Duodenal mucosa (tissue), 2 donors: ENCODE results near the gene NPR2.
A peak's percentile ranks its signal among the peaks of the same experiment; 100 is the strongest.

ENCODE experiments used
- H3K27ac ChIP-seq: one replicate; pipeline ENCODE4 v1.7.0; 2013; ENCODE audit warnings: low read depth, low read length
- H3K27me3 ChIP-seq, 2 donors: one replicate each; pipeline ENCODE4 v1.7.0; 2013; ENCODE audit warnings: low read length in 2 of 2, control low read depth in 1 of 2; ENCODE audit not compliant: insufficient read depth in 2 of 2, control insufficient read depth in 1 of 2
- H3K36me3 ChIP-seq, 2 donors: one replicate each; pipeline ENCODE4 v1.7.0; 2013; ENCODE audit warnings: low read length in 2 of 2, control low read depth in 1 of 2; ENCODE audit not compliant: insufficient read depth in 2 of 2, control insufficient read depth in 1 of 2
- H3K4me1 ChIP-seq, 2 donors: one replicate each; pipeline ENCODE4 v1.7.0; 2013; ENCODE audit warnings: low read length in 2 of 2, control low read depth in 1 of 2; ENCODE audit not compliant: insufficient read depth in 2 of 2, control insufficient read depth in 1 of 2
- H3K4me3 ChIP-seq, 2 donors: one replicate each; pipeline ENCODE4 v1.7.0; 2013; ENCODE audit warnings: low read length in 2 of 2, low read depth in 1 of 2
- H3K9ac ChIP-seq, 2 donors: one replicate each; pipeline ENCODE4 v1.7.0; 2013; ENCODE audit warnings: low read length in 2 of 2, low read depth in 1 of 2
- H3K9me3 ChIP-seq, 2 donors: one replicate each; pipeline ENCODE4 v1.7.0; 2013; ENCODE audit warnings: low read length in 2 of 2, control low read depth in 1 of 2; ENCODE audit not compliant: control insufficient read depth in 1 of 2

The NPR2 gene

DNA sequence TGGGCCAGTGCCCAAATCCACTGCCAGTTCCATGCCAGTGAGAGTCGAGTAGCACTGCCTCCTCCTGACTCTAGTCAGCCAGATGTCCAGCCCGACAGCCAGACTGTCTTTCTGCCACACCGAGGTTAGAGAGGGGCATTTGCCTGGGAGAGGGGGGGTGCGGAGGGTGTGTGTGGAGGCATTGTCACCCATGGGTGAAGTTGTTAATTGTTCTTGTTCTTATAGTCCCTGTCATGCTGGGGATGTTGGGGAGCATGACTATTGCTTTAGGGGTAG lies 41.2 kb upstream of the NPR2 start:
- H3K9me3 ChIP-seq, result no peaks in the 10 kb centered on the region
- H3K9ac ChIP-seq, result peak overlapping the region; percentile 95 to 96
- peaks cover 32 to 37% of the 10 kb centered on the region in 2 donors for H3K4me1 ChIP-seq
- peaks cover 36 to 39% of the 10 kb centered on the region in 2 donors for H3K36me3 ChIP-seq
- H3K27ac ChIP-seq, result no peak overlapping the region
- peak overlapping the region; percentile 81 to 99 for H3K4me3 ChIP-seq
- H3K27me3 ChIP-seq, result no peaks in the 10 kb centered on the region

- Histone ChIP-seq H3K9me3 (no peaks in the 10 kb centered on the region), H3K9ac (no peak overlapping the region), H3K4me1 (peaks cover 14 to 27% of the 10 kb centered on the region in 2 donors), H3K4me3 (no peak overlapping the region), H3K36me3 (peaks cover 36 to 39% of the 10 kb centered on the region in 2 donors), H3K27ac (no peak overlapping the region), H3K27me3 (no peaks in the 10 kb centered on the region)
These were observed 37.9 kb upstream of the NPR2 start for GRCh38 chr9:35753466-35753865.

- Histone ChIP-seq H3K36me3 (peaks cover 36 to 39% of the 10 kb centered on the region in 2 donors), H3K9me3 (no peaks in the 10 kb centered on the region), H3K9ac (no peak within 1 kb of the TSS), H3K27me3 (no peaks in the 10 kb centered on the region), H3K4me3 (no peak within 1 kb of the TSS), H3K4me1 (peaks cover 20 to 30% of the 10 kb centered on the region in 2 donors), H3K27ac (no peak within 1 kb of the TSS)
These were observed 37.1 kb upstream of the NPR2 start, which contains the start of gene MSMP for GRCh38 chr9:35754264-35754663. TSS of gene MSMP (minus strand) at chr9:35754276. CDS start at chr9:35754129, 147 bp downstream.

GRCh38 chr9:35755071-35755470 lies 36.3 kb upstream of the NPR2 start:
- H3K9ac ChIP-seq, result no peak overlapping the region
- H3K27ac ChIP-seq, result no peak overlapping the region
- H3K9me3 ChIP-seq, result no peaks in the 10 kb centered on the region
- H3K27me3 ChIP-seq, result no peaks in the 10 kb centered on the region
- no peak overlapping the region for H3K4me3 ChIP-seq
- peaks cover 16 to 25% of the 10 kb centered on the region in 2 donors for H3K4me1 ChIP-seq
- peaks cover 36 to 39% of the 10 kb centered on the region in 2 donors for H3K36me3 ChIP-seq

- Histone ChIP-seq H3K4me3 (peak overlapping the region; percentile 86 to 89), H3K9me3 (no peaks in the 10 kb centered on the region), H3K27ac (peak overlapping the region; percentile 81), H3K9ac (peak overlapping the region; percentile 61 to 84), H3K27me3 (no peaks in the 10 kb centered on the region), H3K36me3 (peaks cover 26 to 29% of the 10 kb centered on the region in 2 donors), H3K4me1 (peaks cover 18 to 19% of the 10 kb centered on the region in 2 donors)
These were observed 34.8 kb upstream of the NPR2 start for GRCh38 chr9:35756275-35757225.

DNA sequence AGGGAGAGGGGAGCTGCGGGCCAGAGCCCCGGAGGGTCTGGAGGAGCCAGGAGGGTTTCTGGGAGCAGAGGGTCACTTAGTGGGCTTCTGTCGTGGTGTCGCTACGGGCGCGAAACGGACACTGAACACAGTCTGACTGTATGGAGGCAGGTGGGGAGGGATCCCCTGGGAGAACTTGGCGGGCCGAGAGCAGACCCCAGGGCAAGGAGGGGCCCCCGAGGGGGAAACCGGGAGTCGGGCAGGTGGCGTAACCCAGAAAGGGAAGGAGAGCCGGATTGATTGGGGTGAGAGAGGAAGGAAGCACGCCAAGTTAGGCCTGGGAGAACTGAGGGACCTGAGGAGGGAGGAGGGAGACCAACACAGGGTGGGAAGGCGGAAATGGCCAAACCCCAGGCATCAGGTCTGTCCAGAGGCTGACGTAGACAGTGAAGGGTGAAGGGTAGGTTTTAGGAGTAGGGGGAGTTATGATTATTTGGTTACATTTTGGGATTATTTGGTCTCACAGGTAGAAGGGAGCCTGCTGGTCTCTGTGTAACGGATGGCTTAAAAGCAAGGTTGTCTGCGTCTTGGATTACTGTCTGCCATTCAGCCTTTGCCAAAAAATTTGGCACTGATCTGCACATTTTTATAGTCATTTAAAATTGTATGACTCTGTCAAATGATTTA lies 34.0 kb upstream of the NPR2 start:
- Histone ChIP-seq H3K9ac (peak overlapping the region; percentile 61 to 84), H3K4me1 (peaks cover 18 to 21% of the 10 kb centered on the region in 2 donors), H3K27me3 (no peaks in the 10 kb centered on the region), H3K36me3 (peaks cover 19 to 21% of the 10 kb centered on the region in 2 donors), H3K27ac (peak overlapping the region; percentile 81), H3K4me3 (peak overlapping the region; percentile 86 to 89), H3K9me3 (no peaks in the 10 kb centered on the region)

- Histone ChIP-seq H3K9ac (peak overlapping the region; percentile 6 to 84), H3K36me3 (peaks cover 14 to 16% of the 10 kb centered on the region in 2 donors), H3K4me1 (peaks cover 18 to 26% of the 10 kb centered on the region in 2 donors), H3K9me3 (no peaks in the 10 kb centered on the region), H3K4me3 (peak overlapping the region; percentile 86 to 89), H3K27ac (peak overlapping the region; percentile 81), H3K27me3 (no peaks in the 10 kb centered on the region)
These were observed 33.5 kb upstream of the NPR2 start for GRCh38 chr9:35757892-35758275.

GRCh38 chr9:35758475-35759050 lies 32.8 kb upstream of the NPR2 start:
- Histone ChIP-seq H3K36me3 (peaks cover 8 to 9% of the 10 kb centered on the region in 2 donors), H3K4me3 (peak overlapping the region in 1 of 2 donors; percentile 27), H3K9ac (peak overlapping the region; percentile 6 to 12), H3K27me3 (no peaks in the 10 kb centered on the region), H3K4me1 (peaks cover 18 to 32% of the 10 kb centered on the region in 2 donors), H3K27ac (no peak overlapping the region), H3K9me3 (no peaks in the 10 kb centered on the region)

GRCh38 chr9:35759795-35760194 lies 31.6 kb upstream of the NPR2 start:
- H3K27ac ChIP-seq, result no peak overlapping the region
- no peaks in the 10 kb centered on the region for H3K9me3 ChIP-seq
- no peak overlapping the region for H3K4me3 ChIP-seq
- no peak overlapping the region for H3K9ac ChIP-seq
- peaks cover 18 to 32% of the 10 kb centered on the region in 2 donors for H3K4me1 ChIP-seq
- H3K36me3 ChIP-seq, result no peaks in the 10 kb centered on the region
- no peaks in the 10 kb centered on the region for H3K27me3 ChIP-seq

- H3K36me3 ChIP-seq, result no peaks in the 10 kb centered on the region
- no peak overlapping the region for H3K9ac ChIP-seq
- H3K27me3 ChIP-seq, result no peaks in the 10 kb centered on the region
- H3K9me3 ChIP-seq, result no peaks in the 10 kb centered on the region
- no peak overlapping the region for H3K27ac ChIP-seq
- H3K4me1 ChIP-seq, result peaks cover 18 to 32% of the 10 kb centered on the region in 2 donors
- no peak overlapping the region for H3K4me3 ChIP-seq
These were observed 30.7 kb upstream of the NPR2 start for GRCh38 chr9:35760651-35761050.
